Glomerular endothelial cell (primary cell): ENCODE measurements around the gene NUP42. TPM values are rescaled to one million over a fixed set of nuclear protein-coding genes. Genes with fewer than 3 reads are reported as not detected.
"Not testable (repeated sequence)": the region's sequence is repeated elsewhere in the genome, so short reads cannot be mapped to it uniquely, and the experiment has no call there.

Experiments
- DNase-seq: peaks from one replicate; pipeline ENCODE4 v3.0.0-alpha.2; 2011; ENCODE audit warnings: low read depth, low spot score; ENCODE audit errors: extremely low read depth
- total RNA-seq: library from RNA; depleted of rRNA; stranded (reverse); fragments of >200 nt; gene quantifications from 2 replicates; pipeline ENCODE4 v1.2.3, GENCODE V29; 2015

The NUP42 gene
- total RNA-seq, 1 donor from 2014 or later = 25.9 TPM

DNA sequence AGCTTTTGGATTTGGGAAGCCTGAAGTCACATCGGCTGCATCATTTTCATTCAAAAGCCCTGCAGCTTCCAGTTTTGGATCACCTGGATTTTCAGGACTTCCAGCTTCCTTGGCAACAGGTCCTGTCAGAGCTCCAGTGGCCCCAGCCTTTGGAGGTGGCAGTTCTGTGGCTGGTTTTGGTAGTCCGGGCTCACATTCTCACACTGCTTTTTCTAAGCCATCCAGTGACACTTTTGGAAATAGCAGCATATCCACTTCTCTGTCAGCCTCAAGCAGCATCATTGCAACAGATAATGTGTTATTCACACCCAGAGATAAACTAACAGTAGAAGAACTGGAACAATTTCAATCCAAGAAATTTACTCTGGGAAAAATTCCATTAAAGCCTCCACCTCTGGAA lies 18.5 kb downstream of the NUP42 start:
- DNase-seq = no peak

DNA sequence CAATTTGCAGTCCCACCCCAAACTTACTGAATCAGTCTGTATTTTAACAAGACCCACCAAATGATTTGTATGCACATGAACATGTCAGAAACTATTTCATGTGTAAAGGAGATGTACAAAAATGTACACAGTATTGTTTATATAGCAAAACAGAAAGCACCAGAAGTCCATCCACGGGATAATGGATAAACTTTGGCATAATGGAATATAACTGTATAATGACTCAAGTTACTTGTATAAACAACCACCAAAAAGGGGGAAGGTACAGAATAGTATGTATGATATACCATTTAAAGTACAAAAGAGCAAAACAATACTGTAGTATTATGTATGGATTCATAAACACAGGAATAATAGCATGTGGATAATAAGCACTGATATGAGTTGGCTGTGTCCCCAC lies 22.4 kb downstream of the NUP42 start:
- DNase-seq = no peak

DNA sequence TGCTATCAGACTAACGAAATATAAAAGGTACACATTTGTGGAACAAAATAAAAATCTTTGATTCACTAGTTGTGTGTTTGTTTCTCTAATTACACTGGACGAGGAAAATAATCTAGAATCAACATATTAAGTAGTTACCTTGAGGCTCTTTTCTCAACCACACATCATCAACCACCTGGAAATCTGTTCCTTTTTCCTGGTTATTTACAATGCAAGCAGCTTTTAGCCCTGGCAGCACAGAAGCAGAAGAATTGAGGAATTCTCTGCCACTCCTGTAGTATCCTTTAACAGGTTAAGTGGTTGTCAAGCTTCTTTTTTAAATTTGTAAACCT lies 23.7 kb downstream of the NUP42 start:
- DNase-seq = no peak

DNA sequence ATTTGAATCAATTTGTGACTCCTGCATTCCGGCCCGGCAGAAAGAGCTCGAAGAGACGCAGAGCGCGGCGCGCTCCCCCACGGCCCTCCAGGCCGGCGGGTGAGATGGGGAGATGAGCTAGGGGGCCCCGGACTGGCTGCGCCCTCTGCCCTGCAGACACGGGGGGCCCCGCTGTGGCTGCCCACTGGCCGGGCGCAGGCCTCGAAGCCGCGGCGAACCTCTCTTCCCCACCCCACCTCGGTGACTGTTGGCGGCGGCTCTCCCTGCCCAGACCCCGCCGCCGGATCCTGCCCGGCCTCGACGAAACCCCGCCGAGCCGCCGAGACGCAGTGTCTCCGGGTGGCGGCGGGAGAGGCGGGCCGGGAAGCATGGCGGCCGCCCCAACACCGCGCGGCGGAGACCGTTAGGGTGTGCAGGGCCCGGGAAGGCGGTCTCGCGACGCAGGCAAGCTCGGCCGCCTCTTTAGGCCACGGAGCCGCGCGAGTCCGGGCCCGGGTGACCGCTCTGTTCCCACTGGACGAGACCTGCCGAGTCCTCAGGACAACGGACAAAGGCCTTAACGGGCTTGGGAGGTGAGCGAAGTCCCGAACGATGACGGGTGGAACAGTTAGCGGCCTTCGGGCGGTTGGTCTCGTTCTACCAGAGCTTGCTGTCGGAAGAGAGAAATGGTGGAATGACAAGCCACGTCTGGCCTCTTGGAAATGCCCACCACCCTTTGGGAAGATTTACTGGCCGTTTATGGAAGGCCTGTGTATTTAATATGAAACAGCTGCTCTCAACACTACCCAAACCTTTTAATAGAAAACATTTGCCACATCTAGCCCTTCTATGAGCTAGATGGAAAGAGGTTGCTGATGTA lies 24.3 kb downstream of the NUP42 start:
- DNase-seq = no peak

DNA sequence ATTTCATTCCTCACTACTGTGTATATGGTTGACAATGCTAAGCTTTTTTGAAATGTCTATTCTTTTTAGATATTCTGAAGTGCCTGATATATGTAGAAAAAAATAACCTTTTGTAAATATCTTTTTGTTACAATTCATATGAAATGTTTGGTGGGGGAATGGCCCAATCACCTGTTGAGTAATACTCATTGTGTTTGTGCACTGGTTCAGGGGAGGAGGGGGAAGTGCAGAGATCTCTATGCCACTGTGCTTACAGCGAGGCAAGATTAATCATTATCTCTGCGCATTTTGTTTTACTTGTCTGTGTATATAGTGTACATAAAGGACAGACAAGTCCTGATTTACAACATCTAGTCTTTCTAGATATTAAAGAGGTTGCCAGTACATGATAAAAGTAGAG lies 25.2 kb downstream of the NUP42 start:
- DNase-seq = no peak

DNA sequence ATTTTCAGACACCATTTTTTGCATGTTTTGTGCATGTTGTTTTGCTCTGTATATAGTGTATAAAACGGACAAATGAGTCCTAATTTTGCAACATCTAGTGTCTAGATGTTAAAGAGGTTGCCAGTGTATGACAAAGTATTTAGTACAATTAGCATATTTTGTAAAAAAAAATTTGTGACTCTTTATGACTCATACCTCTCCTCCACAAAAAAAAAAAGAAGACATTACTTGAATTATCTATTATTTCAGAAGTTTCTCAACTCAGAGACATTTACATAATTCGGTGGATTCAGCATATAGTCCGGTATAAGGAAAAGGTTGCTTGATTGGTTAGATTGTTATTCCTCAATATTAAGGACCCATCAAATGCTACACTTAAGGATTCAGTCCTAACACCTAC lies 26.0 kb downstream of the NUP42 start:
- no peak for DNase-seq

DNA sequence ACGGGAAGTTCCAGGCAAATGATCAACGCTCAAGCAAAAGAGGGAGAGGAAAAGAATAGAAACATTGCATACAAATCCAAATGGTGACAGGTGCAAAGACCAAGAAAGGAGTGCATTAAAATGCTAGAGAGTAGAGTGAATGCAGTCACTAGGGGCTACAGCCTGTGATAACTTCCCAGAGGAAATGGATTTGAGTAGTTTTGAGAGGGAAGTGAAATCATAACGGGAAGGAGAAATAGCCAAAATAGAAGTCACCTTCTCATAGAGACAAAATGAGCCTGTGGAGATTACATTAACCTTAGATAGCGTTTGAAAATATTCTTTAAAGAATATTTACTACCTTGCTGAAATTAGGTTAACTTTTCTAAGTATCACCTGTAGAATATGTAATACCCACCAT lies 26.5 kb downstream of the NUP42 start:
- DNase-seq = no peak

DNA sequence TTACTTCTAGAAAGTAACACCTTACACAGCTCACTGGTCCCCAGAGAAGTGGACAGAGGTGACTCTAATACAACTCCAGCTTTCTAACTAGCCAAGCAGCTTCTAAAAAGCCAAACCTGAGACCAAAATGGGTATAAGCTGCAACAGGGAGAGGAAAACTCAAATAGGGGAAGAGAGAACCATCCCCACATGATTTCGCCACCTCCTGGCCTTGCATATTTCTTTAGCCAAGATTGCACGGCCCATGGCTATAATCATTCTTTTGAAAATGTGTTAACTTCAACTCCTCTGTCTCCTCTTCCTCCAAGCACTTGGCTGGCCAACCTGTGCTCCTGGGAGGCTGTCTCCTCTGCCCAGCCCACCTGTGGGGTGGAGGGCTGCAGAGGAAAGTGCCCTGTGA lies 28.7 kb downstream of the NUP42 start:
- DNase-seq = no peak

DNA sequence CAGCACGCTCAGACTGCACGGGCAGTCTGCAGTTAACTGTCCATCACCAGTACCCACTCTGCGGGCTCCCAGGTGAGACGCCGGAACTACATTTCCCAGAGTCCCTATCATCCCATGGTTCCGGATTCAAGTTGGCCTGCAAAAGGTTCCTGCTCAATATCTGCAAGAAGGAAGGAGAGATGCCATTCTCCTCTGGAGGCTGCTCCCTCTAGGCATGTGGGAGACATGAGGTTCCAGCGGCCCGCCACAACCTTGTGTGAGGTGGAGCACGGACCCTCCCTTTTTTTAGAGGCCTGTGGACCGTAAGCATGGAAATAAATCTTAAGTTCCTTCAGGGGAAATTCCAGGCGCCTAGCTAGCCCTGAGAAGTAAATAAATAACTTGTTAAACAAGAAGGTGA lies 29.7 kb downstream of the NUP42 start:
- DNase-seq = no peak

DNA sequence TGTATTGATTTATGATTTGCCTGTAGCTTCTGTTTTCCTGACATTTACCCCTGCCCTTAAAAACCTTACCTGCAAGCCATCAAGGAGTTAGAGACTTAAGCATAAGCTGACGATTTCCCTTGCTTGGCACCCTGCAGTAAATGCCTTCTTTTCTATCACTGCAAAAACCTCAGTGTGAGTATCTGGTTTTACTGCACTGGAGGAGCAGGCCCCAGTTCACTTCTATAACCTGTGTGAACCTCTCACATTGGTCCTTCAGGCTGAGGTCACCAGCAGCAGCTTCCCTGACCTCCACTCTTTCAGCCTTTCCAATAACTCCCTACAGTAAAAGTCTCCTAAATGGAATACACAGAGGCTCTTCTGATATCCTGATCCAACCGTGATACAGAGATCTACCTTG lies 30.5 kb downstream of the NUP42 start:
- no peak for DNase-seq

DNA sequence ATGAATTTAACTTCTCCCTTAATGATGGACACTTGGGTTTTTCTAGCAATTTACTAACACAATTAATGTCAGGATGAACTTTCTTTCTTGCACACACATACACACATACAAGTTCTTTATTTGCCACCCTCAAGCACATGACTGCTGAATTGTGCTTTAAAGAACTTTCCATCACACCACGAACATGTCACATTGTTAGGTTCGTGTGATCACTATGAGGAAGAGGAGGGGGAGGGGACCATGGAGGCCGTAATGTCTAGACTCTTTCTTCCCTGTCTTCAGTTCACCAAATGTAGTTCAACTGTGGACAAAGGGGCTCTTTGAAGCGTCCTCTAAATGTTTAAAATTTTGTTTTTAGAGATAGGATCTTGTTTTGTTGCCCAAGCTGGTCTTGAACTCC lies 31.0 kb downstream of the NUP42 start:
- DNase-seq = no peak

DNA sequence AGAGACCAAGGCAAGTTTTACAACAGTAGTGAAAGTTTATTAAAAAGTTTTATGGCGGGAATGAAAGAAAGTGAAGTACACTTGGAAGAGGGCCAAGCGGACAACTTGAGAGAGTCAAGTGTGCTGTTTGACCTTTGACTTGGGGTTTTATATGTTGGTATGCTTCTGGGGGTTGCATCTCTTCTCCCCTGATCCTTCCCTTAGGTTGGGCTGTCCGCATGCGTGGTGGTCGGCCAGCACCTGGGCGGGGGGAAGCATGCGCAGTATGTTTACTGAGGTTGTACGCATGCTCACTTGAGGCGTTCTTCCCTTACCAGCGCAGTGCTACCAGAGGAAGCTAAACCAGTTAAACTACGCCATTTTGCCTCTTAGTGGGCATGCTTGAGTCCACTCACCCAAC lies 31.9 kb downstream of the NUP42 start:
- no peak for DNase-seq

DNA sequence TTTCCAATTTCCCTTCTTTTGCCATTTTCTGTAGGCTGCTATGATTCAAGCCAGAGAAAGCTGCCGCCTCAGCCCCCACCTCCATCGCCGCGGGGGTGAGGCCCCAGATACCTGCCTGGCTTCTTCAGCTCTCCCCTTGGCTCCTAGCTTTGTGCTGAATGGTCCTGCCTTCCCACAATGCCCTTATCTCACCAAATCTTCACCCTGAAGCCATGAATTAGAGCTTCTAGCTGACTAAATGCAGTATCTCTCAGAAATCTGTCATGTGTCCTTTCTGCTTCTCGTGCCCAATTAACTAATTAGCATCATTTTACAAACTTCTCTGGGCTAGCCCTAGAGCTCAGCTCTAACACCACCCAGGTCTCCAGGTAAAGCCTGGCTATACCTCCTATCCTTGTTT lies 32.6 kb downstream of the NUP42 start:
- no peak for DNase-seq

DNA sequence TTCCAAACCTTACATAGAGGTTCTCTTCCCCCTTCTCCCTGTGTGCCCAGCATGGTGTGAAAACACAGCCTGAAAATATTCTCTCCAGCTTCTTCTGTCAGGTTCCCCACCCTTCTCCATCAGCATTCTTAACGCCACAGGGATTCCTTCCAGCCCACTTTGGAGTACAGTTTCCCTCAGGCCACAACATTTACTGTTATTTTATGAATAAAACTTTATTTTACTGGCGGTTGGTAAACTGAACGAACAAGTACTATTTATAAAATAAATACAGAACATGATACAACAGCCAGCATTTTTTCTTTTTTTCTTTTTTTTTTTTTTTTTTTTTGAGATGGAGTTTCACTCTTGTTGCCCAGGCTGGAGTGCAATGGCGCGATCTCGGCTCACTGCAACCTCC lies 33.1 kb downstream of the NUP42 start:
- DNase-seq = no peak

DNA sequence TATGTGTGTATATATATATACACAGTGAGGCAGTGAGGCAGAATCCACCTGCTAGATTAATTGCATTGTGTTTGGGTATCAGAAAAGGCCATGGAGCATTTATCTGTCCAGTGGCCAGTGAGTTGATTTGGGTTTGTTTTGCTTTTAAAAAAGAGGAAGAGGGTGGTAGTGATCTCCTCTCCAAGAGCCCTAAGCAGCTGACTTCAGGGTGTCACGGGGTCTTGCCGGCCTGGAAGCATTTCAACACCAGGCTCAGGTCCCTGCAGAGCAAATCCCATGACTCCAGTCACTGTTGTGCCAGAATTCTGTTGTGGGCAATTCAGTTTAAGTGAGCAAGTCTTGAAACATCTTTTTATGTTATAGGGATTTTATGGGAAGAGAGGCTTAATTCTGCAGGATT lies 34.2 kb downstream of the NUP42 start:
- DNase-seq = no peak

DNA sequence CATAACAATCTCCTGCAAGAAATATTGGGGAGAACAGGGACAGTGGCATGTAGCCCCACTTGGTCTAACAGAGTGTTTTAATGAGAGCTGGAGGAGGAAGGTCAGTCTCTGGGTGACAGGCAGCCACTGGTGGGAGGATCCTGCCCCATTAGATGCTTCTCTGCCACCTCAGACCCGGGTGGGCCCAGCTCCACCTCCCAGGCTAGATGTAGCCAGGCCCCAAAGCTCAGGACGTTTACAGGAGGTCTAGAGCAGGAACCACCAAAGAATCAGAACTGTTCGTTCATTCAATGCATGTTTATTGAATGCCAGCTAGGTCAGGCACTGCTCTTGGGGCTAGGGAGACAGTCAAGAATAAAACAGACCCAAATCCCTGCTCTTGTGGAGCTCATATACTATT lies 36.3 kb downstream of the NUP42 start:
- DNase-seq = no peak

DNA sequence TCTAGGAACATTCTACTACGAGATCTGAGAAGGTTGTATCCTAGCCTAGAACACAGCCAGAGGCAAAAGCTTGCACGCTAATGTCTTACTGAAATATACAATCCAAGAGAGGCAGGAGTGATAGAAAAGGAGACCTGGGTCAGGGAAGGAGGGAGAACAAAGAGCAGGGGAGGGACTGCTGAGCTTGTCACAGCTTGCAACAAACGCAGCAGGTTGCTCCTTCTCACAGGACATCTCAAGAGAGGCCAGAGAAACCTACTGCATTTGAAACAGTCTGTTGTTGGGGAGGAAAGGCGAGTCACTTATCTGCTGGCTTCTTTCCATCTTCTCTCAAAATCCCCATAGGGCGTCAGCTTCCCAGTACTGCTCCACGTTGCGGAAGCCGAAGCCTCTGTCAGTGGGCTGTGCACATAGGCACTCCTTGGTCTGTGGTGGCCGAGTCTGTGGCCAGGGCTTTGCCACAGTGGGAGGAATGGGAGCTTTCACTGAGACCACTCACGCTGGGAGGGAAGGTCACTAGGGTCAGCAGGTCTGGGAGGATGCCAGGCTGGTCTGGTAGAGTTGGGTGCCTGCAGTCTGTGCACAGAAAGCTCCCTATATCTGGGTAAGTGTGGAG lies 39.0 kb downstream of the NUP42 start:
- DNase-seq = no peak

DNA sequence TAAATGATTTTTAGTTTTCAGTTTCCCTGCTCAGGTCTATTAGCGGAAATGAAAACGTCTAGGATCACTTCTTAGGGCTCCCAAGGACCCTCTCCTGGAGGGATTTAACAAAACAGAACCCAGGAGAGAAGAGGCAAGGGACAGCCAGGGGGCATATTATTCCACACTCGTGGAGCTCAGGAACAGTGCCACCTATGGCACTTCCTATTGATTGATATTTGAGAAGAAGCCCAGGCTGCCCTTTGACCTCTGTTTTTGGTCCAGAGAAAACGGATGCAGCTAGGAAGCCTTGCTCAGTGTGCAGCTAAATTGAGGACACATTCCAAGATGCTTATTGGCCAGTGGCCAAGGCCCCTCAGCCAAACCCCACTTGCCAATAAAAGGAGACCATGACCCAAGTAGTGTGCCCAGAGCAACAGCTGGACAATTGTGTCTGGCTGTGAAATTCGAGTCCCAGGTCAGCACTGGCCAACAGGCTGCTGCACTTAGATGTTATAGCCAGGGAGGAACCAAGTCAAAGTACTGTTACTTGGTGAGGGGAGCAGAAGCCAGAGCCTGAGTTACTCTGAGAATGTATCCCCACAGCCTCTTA lies 40.7 kb downstream of the NUP42 start:
- no peak for DNase-seq

DNA sequence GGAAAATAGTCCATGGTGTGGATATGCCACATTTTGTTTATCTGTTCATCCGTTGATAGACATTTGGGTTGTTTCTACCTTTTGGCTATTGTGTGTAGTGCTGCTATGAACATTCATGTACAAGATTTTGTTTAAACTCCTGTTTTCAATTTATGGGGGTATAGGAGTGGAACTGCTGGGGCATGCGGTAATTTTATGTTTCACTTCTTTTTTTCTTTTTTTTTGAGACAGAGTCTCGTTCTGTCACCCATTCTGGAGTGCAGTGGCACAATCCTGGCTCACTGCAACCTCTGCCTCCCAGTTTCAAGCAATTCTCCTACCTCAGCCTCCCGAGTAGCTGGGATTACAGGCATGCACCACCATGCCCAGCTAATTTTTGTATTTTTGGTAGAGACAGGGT lies 42.5 kb downstream of the NUP42 start:
- DNase-seq = not testable (repeated sequence)

DNA sequence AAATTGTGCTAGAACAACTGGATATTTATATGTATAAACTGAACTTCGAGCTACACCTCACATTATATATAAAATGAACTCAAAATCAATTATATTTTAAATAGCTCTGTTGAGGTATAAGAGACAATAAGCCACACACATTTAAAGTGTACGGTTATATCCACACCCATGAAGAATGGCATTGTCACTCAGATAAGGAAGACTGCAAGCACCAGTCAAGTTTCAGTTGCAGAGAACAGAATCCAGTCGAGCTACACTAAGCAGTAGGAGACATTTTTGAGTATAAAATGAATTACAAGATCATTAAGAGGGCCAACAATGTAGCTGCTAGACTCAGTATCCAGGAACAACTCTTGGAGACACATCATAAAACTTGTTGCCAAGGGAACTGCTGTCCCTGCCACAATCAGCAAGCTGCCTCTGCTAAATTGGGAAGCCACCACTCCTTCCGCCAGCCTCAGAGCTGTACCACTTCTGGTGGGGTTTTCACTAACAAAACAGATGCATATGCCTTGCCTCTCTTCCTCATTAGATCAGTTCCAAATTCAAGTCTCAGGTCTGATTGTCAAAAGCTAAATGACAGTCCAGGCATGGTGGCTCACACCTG lies 45.1 kb downstream of the NUP42 start:
- DNase-seq = no peak

DNA sequence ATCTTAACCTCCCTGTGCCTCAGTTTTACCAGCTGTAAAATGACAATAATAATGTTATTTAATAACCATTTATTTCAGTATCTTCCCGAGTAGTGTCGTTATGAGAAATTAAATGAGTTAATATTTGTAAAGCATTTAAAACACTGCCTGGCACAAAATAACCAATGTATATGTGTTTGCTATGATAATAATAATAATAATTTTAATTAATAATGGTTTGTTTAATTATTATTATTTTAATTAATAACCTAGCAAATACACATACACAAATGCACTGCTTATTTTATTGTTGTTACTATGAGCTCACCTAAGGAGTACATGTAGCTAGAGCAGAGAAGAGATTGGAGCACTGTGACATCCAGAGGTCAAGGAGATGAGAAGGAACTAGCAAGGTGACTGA lies 46.6 kb downstream of the NUP42 start:
- no peak for DNase-seq

DNA sequence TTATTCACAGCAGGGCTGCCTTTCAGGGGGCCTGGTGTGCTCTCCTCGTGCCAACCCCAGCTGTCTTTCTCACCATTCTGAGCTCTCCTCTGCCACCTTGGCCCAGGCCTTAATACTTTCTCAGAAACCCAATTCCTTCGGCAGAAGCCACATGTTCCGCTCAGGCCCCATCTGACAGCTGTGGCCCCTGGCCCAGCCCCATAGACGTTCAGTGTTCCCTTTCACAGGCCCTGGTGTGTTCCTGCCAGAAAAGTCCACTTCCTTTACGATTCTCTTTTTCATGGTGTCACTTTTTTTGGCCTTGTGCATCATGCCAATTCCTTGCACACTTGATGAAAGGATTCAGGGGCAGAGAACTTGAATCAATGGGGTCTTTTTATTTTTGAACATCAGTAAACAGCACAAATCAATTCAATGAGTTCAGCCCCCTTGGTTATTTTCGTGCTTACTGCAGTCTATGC lies 48.8 kb downstream of the NUP42 start:
- DNase-seq = no peak
